ENCODE results near the gene ABHD11. TPM values are rescaled to one million over a fixed set of nuclear protein-coding genes. Genes with fewer than 3 reads are reported as not detected.
A peak's percentile ranks its signal among the peaks of the same experiment; 100 is the strongest.
"Not testable (repeated sequence)": the region's sequence is repeated elsewhere in the genome, so short reads cannot be mapped to it uniquely, and the experiment has no call there.

The ABHD11 gene, protein sequence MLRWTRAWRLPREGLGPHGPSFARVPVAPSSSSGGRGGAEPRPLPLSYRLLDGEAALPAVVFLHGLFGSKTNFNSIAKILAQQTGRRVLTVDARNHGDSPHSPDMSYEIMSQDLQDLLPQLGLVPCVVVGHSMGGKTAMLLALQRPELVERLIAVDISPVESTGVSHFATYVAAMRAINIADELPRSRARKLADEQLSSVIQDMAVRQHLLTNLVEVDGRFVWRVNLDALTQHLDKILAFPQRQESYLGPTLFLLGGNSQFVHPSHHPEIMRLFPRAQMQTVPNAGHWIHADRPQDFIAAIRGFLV
- total RNA-seq (100 to 1,000 TPM in 1 of 5 donors, 10 to 100 TPM in 4; 11.6 to 112 (median 13.8) TPM), polyA plus RNA-seq (10 to 100 TPM; 19.5 to 27.2 (median 22.9) TPM)
- long read RNA-seq, donor 1, partial matches to known transcripts = 0 of 1 reads
- long read RNA-seq, donor 1, other reads (novel, unspliced or antisense) = 0 of 1 reads
- long read RNA-seq, donor 2, partial matches to known transcripts = 0 of 5 reads
- long read RNA-seq, donor 2, other reads (novel, unspliced or antisense) = 0 of 5 reads
- long read RNA-seq, donor 3, partial matches to known transcripts = 0 of 1 reads
- long read RNA-seq, donor 3, other reads (novel, unspliced or antisense) = 0 of 1 reads
- long read RNA-seq, donor 4 = 0 reads
- long read RNA-seq, donor 5, partial matches to known transcripts = 0 of 3 reads
- long read RNA-seq, donor 5, other reads (novel, unspliced or antisense) = 0 of 3 reads
- long read RNA-seq, donor 6, transcript ABHD11-201 (6 exons, 1,483 nt) = major isoform, 10 of 11 reads
- long read RNA-seq, donor 6, partial matches to known transcripts = 0 of 11 reads
- long read RNA-seq, donor 6, other reads (novel, unspliced or antisense) = 0 of 11 reads
- long read RNA-seq, donor 7, partial matches to known transcripts = 0 of 2 reads
- long read RNA-seq, donor 7, other reads (novel, unspliced or antisense) = 0 of 2 reads
- long read RNA-seq, donor 8, partial matches to known transcripts = 0 of 1 reads
- long read RNA-seq, donor 8, other reads (novel, unspliced or antisense) = 0 of 1 reads
- long read RNA-seq, donor 9, partial matches to known transcripts = 0 of 2 reads
- long read RNA-seq, donor 9, other reads (novel, unspliced or antisense) = 0 of 2 reads
- long read RNA-seq, donor 10, partial matches to known transcripts = 0 of 4 reads
- long read RNA-seq, donor 10, other reads (novel, unspliced or antisense) = 0 of 4 reads

- Histone ChIP-seq H3K9me3 (no peaks in the 10 kb centered on the region), H3K27me3 (no peaks in the 10 kb centered on the region), H3K4me1 (peaks cover 19 to 50% (median 40%) of the 10 kb centered on the region in 4 donors), H3K27ac (peak within 1 kb of the TSS; percentile 92 to 97 (median 94)), H3K36me3 (peaks cover 4 to 26% (median 22%) of the 10 kb centered on the region in 4 donors), H3K4me3 (peak within 1 kb of the TSS; percentile 81 to 92 (median 81))
- TF ChIP-seq POLR2AphosphoS5 (IDR thresholded peaks at IDR 0.05) (peak; percentile 89 to 99 (median 98)), POLR2A (IDR thresholded peaks at IDR 0.05) (peak in 2 of 4 donors; percentile 73 to 94), EP300 (IDR thresholded peaks at IDR 0.05) (no peak), CTCF (IDR thresholded peaks at IDR 0.05) (no peak)
- 0 to 1% (median 1%) methylated on average over 19 to 83 of the region's 84 CpGs for WGBS, 5 donors
- DNase-seq = peak; percentile 98 to 99
- intact Hi-C loops (cut with DNase I; ENCODE audit: low total_unique reads) = no loop called here
Observed at GRCh38 chr7:73738612-73739386, at the start of gene ABHD11. TSS of gene ABHD11 (minus strand) at chr7:73738802. CDS start at chr7:73738770, 32 bp downstream.

GRCh38 chr7:73787786-73788048 is 49.1 kb upstream of the ABHD11 start:
- peaks cover 0 to 19% (median 6%) of the 10 kb centered on the region in 4 donors for H3K9me3 ChIP-seq
- WGBS, 5 donors = 78 to 96% (median 84%) methylated on average over 1 of the region's 1 CpG
- H3K27ac ChIP-seq; H3K36me3 ChIP-seq; DNase-seq; H3K4me3 ChIP-seq; intact Hi-C loops (cut with DNase I; ENCODE audit: low total_unique reads); H3K4me1 ChIP-seq: not testable (repeated sequence)
- H3K27me3 ChIP-seq = peaks cover 0 to 72% (median 18%) of the 10 kb centered on the region in 3 donors

- Histone ChIP-seq H3K27ac (no peak overlapping the region), H3K4me1 (no peaks in the 10 kb centered on the region)
- no peak for DNase-seq
Observed at GRCh38 chr7:73786588-73786987, 48.0 kb upstream of the ABHD11 start.

More at GRCh38 chr7:73786588-73786987, 48.0 kb upstream of the ABHD11 start:
- Histone ChIP-seq H3K9me3 (peaks cover 0 to 19% (median 6%) of the 10 kb centered on the region in 4 donors), H3K27me3 (peaks cover 0 to 61% (median 10%) of the 10 kb centered on the region in 3 donors), H3K4me3 (no peak overlapping the region), H3K36me3 (no peaks in the 10 kb centered on the region)
- TF ChIP-seq CTCF (IDR thresholded peaks at IDR 0.05) (no peak), POLR2AphosphoS5 (IDR thresholded peaks at IDR 0.05) (no peak), POLR2A (IDR thresholded peaks at IDR 0.05) (no peak), EP300 (IDR thresholded peaks at IDR 0.05) (no peak)
- intact Hi-C loops (cut with DNase I; ENCODE audit: low total_unique reads) = no loop called here
- WGBS, 5 donors = 77 to 92% (median 88%) methylated on average over 1 of the region's 1 CpG
